Measurements from ENCODE around the gene ASNS. TPM values are rescaled to one million over a fixed set of nuclear protein-coding genes. Genes with fewer than 3 reads are reported as not detected.

ASNS gene
- total RNA-seq, 1 experiment from 2014 or later = 26.2 TPM

GRCh38 chr7:97847791-97848190 lies 24.4 kb downstream of the ASNS start:
- in situ Hi-C loops (cut with HindIII; ENCODE audit: low pct_unique_long_range_greater_than_20kb, low sequenced_read_pairs) = no loop called here
- DNase-seq (ENCODE audit: low read depth) = no peak

GRCh38 chr7:97846945-97847344 lies 25.3 kb downstream of the ASNS start:
- in situ Hi-C loops (cut with HindIII; ENCODE audit: low pct_unique_long_range_greater_than_20kb, low sequenced_read_pairs) = no loop called here
- no peak for DNase-seq (ENCODE audit: low read depth)

GRCh38 chr7:97845622-97846203 lies 26.5 kb downstream of the ASNS start:
- in situ Hi-C loops (cut with HindIII; ENCODE audit: low pct_unique_long_range_greater_than_20kb, low sequenced_read_pairs) = no loop called here
- peak; percentile 33 for DNase-seq (ENCODE audit: low read depth)

DNA sequence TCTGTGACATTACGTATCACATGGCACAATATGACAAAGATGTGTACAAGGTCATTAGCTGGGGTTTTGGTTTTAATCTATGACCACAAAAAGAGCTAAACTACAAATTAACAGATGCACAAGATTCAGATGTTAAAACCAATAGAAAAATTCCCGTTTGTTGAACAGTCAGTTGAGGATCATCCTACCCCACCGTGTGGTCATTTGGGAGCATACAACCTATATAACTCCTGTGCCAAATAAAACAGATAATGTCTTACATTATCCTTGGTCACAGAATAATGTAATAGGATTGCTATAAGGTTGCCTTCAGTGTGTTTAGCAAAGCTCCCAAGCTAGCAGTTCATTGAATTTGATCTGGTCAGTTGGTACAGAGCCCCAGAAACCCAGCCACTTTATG lies 28.2 kb downstream of the ASNS start:
- in situ Hi-C loops (cut with HindIII; ENCODE audit: low pct_unique_long_range_greater_than_20kb, low sequenced_read_pairs) = no loop called here
- no peak for DNase-seq (ENCODE audit: low read depth)

- DNase-seq (ENCODE audit: low read depth) = no peak
- in situ Hi-C loops (cut with HindIII; ENCODE audit: low pct_unique_long_range_greater_than_20kb, low sequenced_read_pairs) = no loop called here
These were observed 29.3 kb downstream of the ASNS start for GRCh38 chr7:97842772-97843345.

GRCh38 chr7:97842006-97842405 lies 30.2 kb downstream of the ASNS start:
- in situ Hi-C loops (cut with HindIII; ENCODE audit: low pct_unique_long_range_greater_than_20kb, low sequenced_read_pairs) = no loop called here
- DNase-seq (ENCODE audit: low read depth) = no peak

DNA sequence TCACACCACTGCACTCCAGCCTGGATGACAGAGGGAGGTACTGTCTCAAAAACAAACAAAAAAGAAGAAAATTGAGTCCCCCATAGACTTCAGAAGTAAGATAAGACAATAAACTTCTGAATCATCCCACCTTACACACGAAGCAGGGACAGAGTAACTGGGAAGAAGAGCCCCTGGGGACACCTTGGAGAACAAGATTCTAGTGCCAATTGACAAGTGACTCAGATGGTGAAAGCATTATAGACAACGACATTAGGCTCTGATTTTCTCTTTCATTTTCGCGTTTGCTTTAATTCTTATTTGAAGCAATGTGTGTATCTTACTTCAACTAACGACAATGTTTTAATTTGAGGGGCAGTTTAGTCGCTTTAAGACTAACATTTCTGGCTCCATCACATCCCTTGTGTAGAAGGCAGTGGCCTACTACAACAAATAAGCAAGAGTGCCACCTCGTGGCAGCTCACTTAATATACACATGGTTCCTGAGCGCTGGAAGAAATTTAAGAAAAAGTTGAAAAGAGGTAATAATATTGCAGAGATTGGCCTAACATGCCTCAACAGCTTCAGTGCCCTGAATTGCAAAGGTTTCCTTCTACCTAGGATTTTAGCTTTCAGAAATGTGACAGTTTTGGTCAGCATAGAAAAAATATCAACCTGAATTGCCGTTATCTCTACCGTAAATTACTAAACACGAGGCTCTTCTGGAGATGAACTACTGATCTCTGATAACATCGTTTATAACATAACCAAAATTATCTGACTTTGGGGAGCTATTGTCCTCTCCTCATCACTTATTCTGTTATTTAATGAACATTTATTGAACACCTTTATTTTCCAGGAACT lies 36.7 kb downstream of the ASNS start:
- DNase-seq (ENCODE audit: low read depth) = peak; percentile 51
- in situ Hi-C loops (cut with HindIII; ENCODE audit: low pct_unique_long_range_greater_than_20kb, low sequenced_read_pairs) = no loop called here

DNA sequence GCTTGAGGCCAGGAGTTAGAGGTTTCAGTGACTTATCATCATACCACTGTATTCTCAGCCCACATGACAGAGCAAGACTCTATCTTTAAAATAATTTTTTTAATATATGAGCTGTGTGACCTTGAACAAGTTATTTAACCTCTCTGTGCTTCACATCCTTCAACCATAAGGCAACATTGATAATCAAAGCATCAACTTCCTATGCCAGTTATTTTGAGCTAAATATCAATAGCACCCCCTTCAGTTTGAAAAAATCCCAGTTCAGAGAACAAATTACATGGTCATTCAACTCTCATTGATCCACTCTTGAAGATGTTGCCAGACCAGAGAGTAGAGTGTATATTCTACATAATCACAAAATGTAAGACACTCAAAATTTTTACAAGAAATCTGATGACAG lies 53.0 kb downstream of the ASNS start:
- DNase-seq (ENCODE audit: low read depth) = no peak

DNA sequence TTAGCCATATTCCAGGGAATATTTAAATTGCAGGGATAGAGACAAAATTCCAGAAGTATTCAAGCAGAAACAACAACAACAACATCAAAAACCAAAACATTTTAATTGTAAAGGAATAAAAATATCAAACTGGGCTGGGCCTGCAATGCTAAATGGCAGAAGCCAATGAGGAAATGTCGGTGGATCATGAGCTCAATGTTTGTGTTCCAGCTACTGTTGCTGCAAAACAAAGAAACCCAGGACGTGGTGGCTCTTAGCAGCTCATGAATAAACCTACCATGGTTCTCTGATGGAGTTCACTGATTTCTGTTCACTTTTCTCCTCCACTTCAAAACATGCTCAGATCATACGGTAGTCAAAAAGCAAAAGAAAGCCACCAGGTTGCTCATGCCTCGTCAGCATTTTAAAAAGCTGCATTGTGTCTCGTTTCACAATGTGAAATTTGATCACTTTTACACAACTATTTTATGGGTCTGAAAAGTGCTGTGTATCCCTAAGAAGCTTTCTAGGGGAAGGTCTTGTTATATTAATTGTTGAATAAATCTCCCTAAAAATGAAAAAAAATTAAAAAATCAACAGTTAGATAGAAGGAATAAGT lies 54.0 kb downstream of the ASNS start:
- in situ Hi-C loops (cut with HindIII; ENCODE audit: low pct_unique_long_range_greater_than_20kb, low sequenced_read_pairs) = no loop called here
- no peak for DNase-seq (ENCODE audit: low read depth)

More for the DNA sequence above, 53.0 kb downstream of the ASNS start:
- in situ Hi-C loops (cut with HindIII; ENCODE audit: low pct_unique_long_range_greater_than_20kb, low sequenced_read_pairs) = no loop called here

Other genes starting within 250 kb of the ASNS start
- gene TAC1, start 140.3 kb downstream of the ASNS start, total RNA-seq (2014; rRNA removed; shearing (Covaris generic); ENCODE audit: low replicate concordance) = not detected in 2 replicates
- gene OCM2, start 117.8 kb upstream of the ASNS start, total RNA-seq (2014; rRNA removed; shearing (Covaris generic); ENCODE audit: low replicate concordance) = not detected in 2 replicates
- 14.7 and 16.8 TPM in 2 replicates for gene LMTK2, start 234.5 kb upstream of the ASNS start, total RNA-seq (2014; rRNA removed; shearing (Covaris generic); ENCODE audit: low replicate concordance)